Measurements from ENCODE around the gene ADSS1. TPM values are rescaled to one million over a fixed set of nuclear protein-coding genes. Genes with fewer than 3 reads are reported as not detected.

Gene ADSS1
- total RNA-seq, 1 donor from 2014 or later, result 20.7 TPM

GRCh38 chr14:104781271-104782077 lies 57.4 kb downstream of the ADSS1 start:
- no peak for DNase-seq (ENCODE audit: low spot score)

GRCh38 chr14:104782086-104782807 lies 58.2 kb downstream of the ADSS1 start:
- DNase-seq (ENCODE audit: low spot score), result no peak

GRCh38 chr14:104782808-104783139 lies 58.7 kb downstream of the ADSS1 start:
- DNase-seq (ENCODE audit: low spot score), result no peak

- DNase-seq (ENCODE audit: low spot score), result no peak
Measured at GRCh38 chr14:104783484-104784217, 59.6 kb downstream of the ADSS1 start.

- no peak for DNase-seq (ENCODE audit: low spot score)
Measured at GRCh38 chr14:104784218-104784568, 60.2 kb downstream of the ADSS1 start.

DNA sequence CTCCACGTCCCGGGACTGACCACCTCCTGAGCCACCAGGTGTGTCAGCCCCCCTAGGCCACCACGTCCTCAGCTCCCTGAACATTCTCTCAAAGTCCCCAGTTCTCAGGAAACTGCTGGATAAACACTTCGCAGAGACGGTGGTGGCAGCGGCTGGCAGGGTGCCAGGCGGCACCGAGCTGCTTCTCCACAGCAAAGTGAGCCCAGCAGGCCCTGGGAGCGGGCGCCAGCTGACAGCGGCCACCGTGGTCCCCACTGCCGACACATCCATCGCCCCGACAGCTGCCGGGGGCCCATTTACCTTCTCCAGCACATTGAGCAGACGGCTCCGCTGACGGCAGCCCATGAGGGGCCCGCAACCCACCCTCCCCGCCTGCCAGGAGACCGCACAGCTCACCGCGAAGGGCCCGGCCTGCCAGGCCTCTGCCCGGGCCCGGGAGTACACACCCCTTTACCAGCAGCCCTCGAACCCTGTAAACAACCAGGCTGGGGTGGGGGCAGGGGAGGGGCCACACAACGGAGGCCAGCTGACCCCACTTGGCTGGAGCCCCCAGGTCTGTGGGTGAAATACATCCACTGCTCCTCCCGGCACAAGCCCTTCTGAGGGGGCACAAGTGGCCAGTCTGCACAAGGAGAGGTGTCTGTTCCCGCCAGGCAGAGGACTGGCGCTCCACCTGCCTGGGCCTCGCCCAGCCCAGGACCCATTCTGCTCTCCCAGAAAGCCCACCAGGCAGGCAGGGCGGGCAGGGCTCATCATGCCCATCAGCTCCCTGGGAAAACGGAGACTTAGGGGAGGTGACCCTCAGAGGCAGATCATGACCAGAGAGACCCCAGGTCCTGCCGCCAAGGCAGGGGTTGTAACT lies 61.0 kb downstream of the ADSS1 start:
- DNase-seq (ENCODE audit: low spot score), result no peak

DNA sequence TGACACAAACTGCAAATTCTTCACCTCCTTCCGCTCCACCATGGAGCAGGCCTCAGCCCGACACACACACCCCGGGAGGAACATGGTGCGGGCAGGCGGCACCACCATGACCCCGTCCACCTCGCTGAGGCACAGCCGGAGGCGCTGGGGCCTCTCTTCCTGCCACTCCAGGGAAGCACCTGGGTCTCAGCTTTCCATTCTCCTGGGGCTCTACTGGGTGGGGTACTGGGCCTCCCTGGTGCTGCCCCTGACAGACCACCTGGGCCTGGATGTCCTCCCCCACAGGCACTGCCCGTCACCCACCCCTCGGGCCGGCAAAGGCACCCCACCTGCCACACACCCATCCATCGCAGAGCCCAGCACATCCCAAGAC lies 61.7 kb downstream of the ADSS1 start:
- DNase-seq (ENCODE audit: low spot score), result no peak

DNA sequence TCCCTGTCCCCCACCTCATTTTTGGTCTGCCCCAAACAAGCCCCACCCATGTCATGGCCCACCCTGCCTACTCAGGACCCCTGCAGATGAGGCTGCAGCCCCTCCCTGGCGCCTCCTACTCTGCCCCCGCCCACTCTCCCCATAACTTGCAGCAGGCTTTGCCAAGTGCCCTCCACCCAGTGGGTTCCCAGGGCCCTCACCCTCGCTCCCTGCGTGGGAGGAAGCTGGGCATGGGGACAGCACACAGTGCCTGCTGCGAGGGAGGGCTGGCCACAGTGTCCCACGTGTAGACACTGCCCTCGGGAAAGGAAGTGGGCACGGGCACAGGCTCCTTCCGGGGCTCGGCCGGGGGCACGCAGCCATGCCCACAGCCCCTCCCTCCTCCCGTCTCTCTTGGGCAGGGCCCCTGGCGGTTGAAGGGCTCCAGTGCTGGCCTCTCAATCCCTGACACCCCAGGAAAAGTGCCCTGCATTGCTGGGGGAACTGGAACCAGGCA lies 62.1 kb downstream of the ADSS1 start:
- DNase-seq (ENCODE audit: low spot score), result no peak

DNA sequence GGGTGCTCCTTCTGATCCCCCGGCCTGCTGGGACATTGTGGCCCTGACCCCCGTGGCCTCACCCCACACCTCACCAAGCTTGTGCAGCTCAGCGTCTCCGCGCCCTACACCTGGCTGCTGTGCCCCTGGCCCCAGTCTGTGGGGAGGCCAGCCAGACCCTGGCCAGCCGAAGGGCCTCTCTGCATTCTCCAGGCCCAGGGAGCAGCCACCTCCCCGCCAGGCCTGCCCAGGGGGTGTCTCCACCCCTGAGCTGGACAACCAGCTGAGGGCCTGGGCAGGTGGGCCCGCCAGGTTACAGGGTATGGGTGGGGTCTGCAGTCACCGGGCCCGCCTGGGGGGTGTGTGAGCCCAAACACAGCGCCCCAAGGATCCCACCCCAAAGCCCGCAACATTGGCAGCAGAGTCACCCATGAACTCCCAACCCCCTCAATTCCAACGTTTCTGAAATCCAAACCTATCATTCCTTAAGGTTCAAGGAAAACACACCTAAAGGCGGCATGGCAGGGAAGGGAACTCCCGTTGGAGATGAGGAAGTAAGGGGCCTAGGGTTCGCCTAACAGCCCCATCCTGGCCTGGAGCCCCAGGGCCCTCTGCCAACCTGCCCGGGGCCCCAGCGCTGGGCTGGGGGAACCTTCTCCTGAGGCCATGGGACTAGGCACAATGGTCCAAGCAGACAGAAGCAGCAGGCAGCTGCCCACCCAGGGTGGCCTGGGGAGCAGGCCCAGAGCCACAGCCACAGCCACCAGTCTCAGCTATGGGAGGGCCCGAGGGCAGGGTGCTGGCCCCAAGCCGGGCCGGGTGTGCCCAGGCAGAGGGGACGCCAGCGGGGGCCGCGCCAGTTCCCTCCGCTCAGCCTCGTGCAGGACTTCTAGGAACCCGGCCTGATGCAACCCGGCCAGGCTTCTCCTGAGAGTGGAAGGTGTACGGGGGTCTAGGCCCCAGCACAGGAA lies 63.0 kb downstream of the ADSS1 start:
- no peak for DNase-seq (ENCODE audit: low spot score)

GRCh38 chr14:104787736-104788135 lies 63.7 kb downstream of the ADSS1 start:
- no peak for DNase-seq (ENCODE audit: low spot score)

DNA sequence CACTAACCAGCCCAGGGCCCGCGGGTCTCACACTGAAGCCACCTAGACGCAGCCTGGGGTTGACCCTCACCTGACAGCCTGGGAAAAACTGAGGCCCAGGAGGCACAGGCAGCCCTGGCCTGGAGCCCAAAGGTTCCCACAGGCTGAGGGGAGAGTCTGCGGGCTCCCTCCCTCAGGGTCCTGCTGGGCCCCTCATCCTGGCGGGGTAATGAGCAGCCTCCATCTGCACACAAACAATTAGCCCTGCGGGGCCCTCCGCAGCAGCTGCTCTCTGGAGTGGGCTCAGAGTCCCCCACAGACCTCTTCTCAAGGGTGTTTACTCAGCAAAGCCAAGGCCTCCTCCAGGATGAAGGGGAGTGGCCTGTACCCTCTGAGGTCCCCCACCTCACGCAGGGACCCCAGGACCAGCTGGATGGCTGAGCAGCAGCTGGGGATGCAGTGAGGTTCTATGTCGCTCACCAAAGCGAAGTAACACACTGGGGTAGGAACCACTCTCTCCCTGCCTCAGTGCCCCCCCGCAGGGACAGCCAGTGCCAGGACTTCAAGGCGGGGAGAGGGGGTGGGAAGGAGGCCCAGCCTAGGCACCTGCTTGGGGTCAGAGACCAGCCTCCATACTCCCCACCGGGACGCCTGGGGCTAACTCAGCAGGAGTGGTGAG lies 64.3 kb downstream of the ADSS1 start:
- no peak for DNase-seq (ENCODE audit: low spot score)

DNA sequence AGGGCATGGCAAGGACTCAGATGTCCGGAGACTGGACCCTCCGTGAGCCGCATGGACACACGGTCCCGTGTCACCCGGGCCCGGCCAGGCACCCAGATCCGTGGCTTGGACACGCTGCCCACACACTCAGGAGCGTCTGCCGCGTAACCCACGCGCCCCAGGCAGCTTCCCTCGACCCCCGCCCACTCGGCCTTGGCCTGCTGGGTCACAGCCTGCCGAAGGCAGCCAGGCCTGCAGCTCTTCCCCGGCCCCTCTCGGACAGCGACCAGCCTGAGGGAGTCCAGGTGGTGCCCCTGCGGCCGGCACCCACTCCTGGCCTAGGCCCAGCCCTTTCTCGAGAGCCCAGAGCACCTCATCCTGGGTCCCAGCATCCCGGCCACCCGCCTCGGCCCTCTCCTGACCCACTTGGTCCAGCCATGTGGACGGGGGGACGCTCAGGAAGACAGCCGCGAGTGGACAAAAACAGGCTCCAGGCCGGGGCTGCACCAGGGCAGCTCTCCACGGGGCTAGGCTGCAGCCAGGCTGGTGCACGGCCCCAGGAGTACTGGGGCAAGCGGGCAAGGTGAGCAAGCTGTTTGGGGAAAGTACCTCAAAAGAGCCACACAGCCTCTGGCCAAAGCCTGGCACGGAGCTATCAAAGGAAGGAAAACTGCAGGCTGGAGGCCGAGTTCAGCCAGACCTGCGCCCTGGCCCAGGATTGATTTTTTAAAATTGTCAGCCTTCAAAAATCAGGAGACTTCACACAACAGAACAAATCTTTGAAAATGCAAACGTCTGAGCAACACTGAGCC lies 65.0 kb downstream of the ADSS1 start:
- DNase-seq (ENCODE audit: low spot score), result no peak

DNA sequence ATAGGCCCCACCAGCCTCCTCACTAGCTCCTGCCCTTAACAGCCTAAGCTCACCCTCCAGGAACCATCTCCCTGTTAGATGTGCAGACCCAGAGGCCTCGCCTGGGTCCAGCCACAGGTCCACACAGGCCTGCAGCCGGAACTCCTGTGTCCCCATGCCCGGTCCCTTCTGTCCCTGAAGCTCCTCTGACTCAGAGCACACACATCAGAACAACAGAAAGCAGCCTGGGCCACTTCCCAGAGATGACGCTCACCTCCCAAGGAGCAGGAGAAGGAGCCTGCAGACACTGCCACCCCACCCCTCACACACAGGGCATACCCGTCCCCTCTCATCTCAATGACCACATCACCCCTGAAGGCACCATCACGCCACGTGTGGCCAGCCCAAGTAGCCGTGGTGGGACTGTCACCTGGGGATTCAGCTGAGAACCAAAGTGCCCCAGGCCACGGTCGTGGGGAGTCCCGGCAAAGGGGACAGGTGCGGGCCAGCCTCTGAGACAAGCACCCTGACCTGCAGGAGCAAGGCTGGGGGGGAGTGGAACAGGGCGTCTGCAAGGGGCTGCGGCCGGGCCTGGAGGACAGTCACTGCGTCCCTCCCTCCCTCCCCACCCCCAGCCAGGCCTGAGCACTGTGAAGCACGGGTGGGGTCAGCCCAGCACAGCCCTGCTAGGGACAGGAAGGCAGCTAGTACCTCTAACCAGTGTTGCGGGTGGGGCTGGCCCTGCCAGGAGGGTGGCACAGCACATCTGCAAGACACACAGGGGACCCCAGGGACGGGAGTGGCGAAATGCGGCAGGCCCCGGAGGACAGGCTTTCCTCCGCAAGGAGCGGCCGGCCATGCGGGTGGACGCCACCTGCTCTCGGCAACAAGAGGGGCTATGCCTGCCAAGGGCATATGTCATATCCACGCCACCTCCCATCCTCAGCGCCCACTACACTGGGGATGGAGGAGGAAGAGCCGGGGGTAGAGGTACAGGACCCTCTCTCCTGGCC lies 66.0 kb downstream of the ADSS1 start:
- DNase-seq (ENCODE audit: low spot score), result no peak

DNA sequence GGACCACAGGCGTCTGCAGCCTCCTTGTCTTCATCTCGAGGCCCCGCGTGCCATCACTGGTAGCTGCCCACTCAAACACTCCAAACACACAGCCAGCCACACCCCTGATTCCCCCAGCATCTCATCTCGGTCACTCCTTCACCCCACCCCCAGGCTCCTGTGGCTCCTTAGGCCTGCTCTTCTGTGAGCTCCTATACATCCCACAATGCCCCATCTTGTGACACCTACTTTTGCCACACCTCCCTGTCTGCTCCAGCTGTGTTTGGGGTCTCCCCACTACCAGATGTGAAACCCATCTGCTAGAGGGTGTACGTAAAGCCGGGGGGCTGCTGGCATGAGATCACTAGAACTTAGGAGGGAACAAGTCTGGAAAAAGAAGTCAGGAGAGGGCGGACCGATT lies 67.4 kb downstream of the ADSS1 start:
- DNase-seq (ENCODE audit: low spot score), result no peak

GRCh38 chr14:104792101-104792884 lies 68.3 kb downstream of the ADSS1 start:
- no peak for DNase-seq (ENCODE audit: low spot score)

- no peak for DNase-seq (ENCODE audit: low spot score)
Measured at GRCh38 chr14:104792945-104793702, 69.1 kb downstream of the ADSS1 start.

GRCh38 chr14:104793703-104793959 lies 69.6 kb downstream of the ADSS1 start:
- DNase-seq (ENCODE audit: low spot score), result no peak

Measured in umbilical cord (tissue), 2 donors.